ENCODE results near the gene LRRC15.

Gene LRRC15

GRCh38 chr3:194384569-194385001 is 15.0 kb upstream of the LRRC15 start:
- DNase-seq (ENCODE audit: low read depth): no peak

- DNase-seq (ENCODE audit: low read depth): no peak
These were observed 14.6 kb upstream of the LRRC15 start for GRCh38 chr3:194384156-194384555.

GRCh38 chr3:194383276-194383940 is 13.9 kb upstream of the LRRC15 start:
- no peak for DNase-seq (ENCODE audit: low read depth)

- no peak for DNase-seq (ENCODE audit: low read depth)
These were observed 13.3 kb upstream of the LRRC15 start for GRCh38 chr3:194382892-194383223.

- DNase-seq (ENCODE audit: low read depth): no peak
These were observed 12.8 kb upstream of the LRRC15 start for GRCh38 chr3:194382196-194382891.

GRCh38 chr3:194381460-194381875 is 11.9 kb upstream of the LRRC15 start:
- no peak for DNase-seq (ENCODE audit: low read depth)

GRCh38 chr3:194380326-194380725 is 10.8 kb upstream of the LRRC15 start:
- no peak for DNase-seq (ENCODE audit: low read depth)

- no peak for DNase-seq (ENCODE audit: low read depth)
These were observed 10.1 kb upstream of the LRRC15 start for GRCh38 chr3:194379651-194380050.

GRCh38 chr3:194379231-194379630 is 9.7 kb upstream of the LRRC15 start:
- no peak for DNase-seq (ENCODE audit: low read depth)

- DNase-seq (ENCODE audit: low read depth): no peak
These were observed 8.2 kb upstream of the LRRC15 start for GRCh38 chr3:194377708-194378107.

- DNase-seq (ENCODE audit: low read depth): no peak
These were observed 6.7 kb upstream of the LRRC15 start for GRCh38 chr3:194376241-194376560.

- no peak for DNase-seq (ENCODE audit: low read depth)
These were observed 6.1 kb upstream of the LRRC15 start for GRCh38 chr3:194375473-194376240.

GRCh38 chr3:194374935-194375334 is 5.4 kb upstream of the LRRC15 start:
- no peak for DNase-seq (ENCODE audit: low read depth)

GRCh38 chr3:194373899-194374298 is 4.4 kb upstream of the LRRC15 start:
- no peak for DNase-seq (ENCODE audit: low read depth)

GRCh38 chr3:194373028-194373427 is 3.5 kb upstream of the LRRC15 start:
- no peak for DNase-seq (ENCODE audit: low read depth)

GRCh38 chr3:194370753-194371152 is 1.2 kb upstream of the LRRC15 start:
- no peak for DNase-seq (ENCODE audit: low read depth)

GRCh38 chr3:194368918-194369317 is 625 bp downstream of the LRRC15 start:
- no peak for DNase-seq (ENCODE audit: low read depth)

GRCh38 chr3:194367992-194368841 is 1.3 kb downstream of the LRRC15 start:
- DNase-seq (ENCODE audit: low read depth): no peak

GRCh38 chr3:194365978-194366490 is 3.5 kb downstream of the LRRC15 start:
- DNase-seq (ENCODE audit: low read depth): no peak

GRCh38 chr3:194365526-194365925 is 4.0 kb downstream of the LRRC15 start:
- no peak for DNase-seq (ENCODE audit: low read depth)

- DNase-seq (ENCODE audit: low read depth): no peak
These were observed 4.7 kb downstream of the LRRC15 start for GRCh38 chr3:194364652-194365434.
